ENCODE measurements around the gene DOCK11. TPM values are rescaled to one million over a fixed set of nuclear protein-coding genes. Genes with fewer than 3 reads are reported as not detected.

DOCK11 gene
- total RNA-seq, 1 donor from 2014 or later, result 5.8 TPM

DNA sequence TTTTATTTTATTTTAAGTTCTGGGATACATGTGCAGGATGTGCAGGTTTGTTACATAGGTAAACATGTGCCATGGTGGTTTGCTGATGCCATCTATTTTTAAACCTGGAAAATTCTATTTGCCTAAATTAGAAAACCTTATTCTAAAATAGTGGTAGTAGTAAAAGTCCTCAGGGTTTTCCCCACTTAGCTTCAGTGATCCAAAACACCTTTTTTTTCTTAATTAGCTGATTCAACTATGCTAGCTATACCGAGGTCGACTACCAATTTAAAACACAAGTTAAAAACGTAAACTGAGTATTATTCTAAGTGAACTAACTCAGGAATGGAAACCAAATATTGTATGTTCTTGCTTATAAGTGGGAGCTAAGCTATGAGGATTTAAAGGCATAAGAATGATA lies 161.8 kb downstream of the DOCK11 start:
- Mint-ChIP-seq H3K9me3 (ENCODE audit: low read depth) (peaks cover 22% of the 10 kb centered on the region), H3K36me3 (ENCODE audit: insufficient read depth) (peaks cover 4% of the 10 kb centered on the region), H3K4me3 (ENCODE audit: low read depth) (no peak overlapping the region), H3K4me1 (ENCODE audit: low read depth) (peaks cover 4% of the 10 kb centered on the region), H3K27me3 (no peaks in the 10 kb centered on the region), H3K27ac (no peak overlapping the region)
- TF ChIP-seq, protein P1, sequence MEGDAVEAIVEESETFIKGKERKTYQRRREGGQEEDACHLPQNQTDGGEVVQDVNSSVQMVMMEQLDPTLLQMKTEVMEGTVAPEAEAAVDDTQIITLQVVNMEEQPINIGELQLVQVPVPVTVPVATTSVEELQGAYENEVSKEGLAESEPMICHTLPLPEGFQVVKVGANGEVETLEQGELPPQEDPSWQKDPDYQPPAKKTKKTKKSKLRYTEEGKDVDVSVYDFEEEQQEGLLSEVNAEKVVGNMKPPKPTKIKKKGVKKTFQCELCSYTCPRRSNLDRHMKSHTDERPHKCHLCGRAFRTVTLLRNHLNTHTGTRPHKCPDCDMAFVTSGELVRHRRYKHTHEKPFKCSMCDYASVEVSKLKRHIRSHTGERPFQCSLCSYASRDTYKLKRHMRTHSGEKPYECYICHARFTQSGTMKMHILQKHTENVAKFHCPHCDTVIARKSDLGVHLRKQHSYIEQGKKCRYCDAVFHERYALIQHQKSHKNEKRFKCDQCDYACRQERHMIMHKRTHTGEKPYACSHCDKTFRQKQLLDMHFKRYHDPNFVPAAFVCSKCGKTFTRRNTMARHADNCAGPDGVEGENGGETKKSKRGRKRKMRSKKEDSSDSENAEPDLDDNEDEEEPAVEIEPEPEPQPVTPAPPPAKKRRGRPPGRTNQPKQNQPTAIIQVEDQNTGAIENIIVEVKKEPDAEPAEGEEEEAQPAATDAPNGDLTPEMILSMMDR (IDR thresholded peaks at IDR 0.05; ENCODE audit: unreplicated experiment), result no peak
- DNase-seq (ENCODE audit: low spot score, unreplicated experiment), result no peak

GRCh38 chrX:118660085-118660484 lies 164.5 kb downstream of the DOCK11 start:
- TF ChIP-seq, protein P1 (IDR thresholded peaks at IDR 0.05; ENCODE audit: unreplicated experiment), result no peak
- H3K4me1 Mint-ChIP-seq (ENCODE audit: low read depth), result no peaks in the 10 kb centered on the region
- no peaks in the 10 kb centered on the region for H3K27me3 Mint-ChIP-seq
- DNase-seq (ENCODE audit: low spot score, unreplicated experiment), result no peak
- no peak overlapping the region for H3K4me3 Mint-ChIP-seq (ENCODE audit: low read depth)
- H3K9me3 Mint-ChIP-seq (ENCODE audit: low read depth), result peaks cover 25% of the 10 kb centered on the region
- H3K27ac Mint-ChIP-seq, result no peak overlapping the region
- H3K36me3 Mint-ChIP-seq (ENCODE audit: insufficient read depth), result peaks cover 12% of the 10 kb centered on the region

- H3K36me3 Mint-ChIP-seq (ENCODE audit: insufficient read depth), result peaks cover 11% of the 10 kb centered on the region
- H3K4me3 Mint-ChIP-seq (ENCODE audit: low read depth), result no peak overlapping the region
- TF ChIP-seq, protein P1 (IDR thresholded peaks at IDR 0.05; ENCODE audit: unreplicated experiment), result no peak
- no peaks in the 10 kb centered on the region for H3K27me3 Mint-ChIP-seq
- peaks cover 23% of the 10 kb centered on the region for H3K9me3 Mint-ChIP-seq (ENCODE audit: low read depth)
- no peak for DNase-seq (ENCODE audit: low spot score, unreplicated experiment)
- peaks cover 2% of the 10 kb centered on the region for H3K4me1 Mint-ChIP-seq (ENCODE audit: low read depth)
- no peak overlapping the region for H3K27ac Mint-ChIP-seq
Measured at GRCh38 chrX:118665204-118665603, 169.6 kb downstream of the DOCK11 start.

DNA sequence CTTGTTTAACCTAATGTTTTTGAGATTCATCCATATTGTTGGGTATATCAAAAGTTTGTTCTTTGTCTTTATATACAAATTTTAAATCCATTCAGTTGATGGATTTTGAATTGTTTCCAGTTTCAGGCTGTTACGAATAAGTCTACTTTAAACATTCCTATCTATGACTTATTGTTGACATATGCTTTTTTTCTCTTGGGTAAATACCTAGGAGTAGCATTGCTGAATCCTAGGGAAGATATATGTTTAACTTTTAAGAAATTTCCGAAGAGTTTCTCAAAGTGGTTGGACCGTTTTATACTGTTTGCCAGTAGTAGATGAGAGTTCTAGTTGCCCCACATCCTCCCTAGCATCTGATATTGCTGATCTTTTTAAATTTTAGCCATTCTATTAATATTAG lies 170.9 kb downstream of the DOCK11 start:
- H3K27ac Mint-ChIP-seq, result no peak overlapping the region
- TF ChIP-seq, protein P1 (IDR thresholded peaks at IDR 0.05; ENCODE audit: unreplicated experiment), result no peak
- peaks cover 18% of the 10 kb centered on the region for H3K9me3 Mint-ChIP-seq (ENCODE audit: low read depth)
- H3K4me1 Mint-ChIP-seq (ENCODE audit: low read depth), result peaks cover 2% of the 10 kb centered on the region
- DNase-seq (ENCODE audit: low spot score, unreplicated experiment), result no peak
- no peaks in the 10 kb centered on the region for H3K27me3 Mint-ChIP-seq
- H3K4me3 Mint-ChIP-seq (ENCODE audit: low read depth), result no peak overlapping the region
- peaks cover 10% of the 10 kb centered on the region for H3K36me3 Mint-ChIP-seq (ENCODE audit: insufficient read depth)

- no peak for DNase-seq (ENCODE audit: low spot score, unreplicated experiment)
- H3K4me3 Mint-ChIP-seq (ENCODE audit: low read depth), result no peak overlapping the region
- H3K27me3 Mint-ChIP-seq, result no peaks in the 10 kb centered on the region
- TF ChIP-seq, protein P1 (IDR thresholded peaks at IDR 0.05; ENCODE audit: unreplicated experiment), result no peak
- peaks cover 2% of the 10 kb centered on the region for H3K4me1 Mint-ChIP-seq (ENCODE audit: low read depth)
- no peak overlapping the region for H3K27ac Mint-ChIP-seq
- peaks cover 7% of the 10 kb centered on the region for H3K36me3 Mint-ChIP-seq (ENCODE audit: insufficient read depth)
- H3K9me3 Mint-ChIP-seq (ENCODE audit: low read depth), result peaks cover 18% of the 10 kb centered on the region
Measured at GRCh38 chrX:118669435-118669834, 173.8 kb downstream of the DOCK11 start.

Measured in progenitor cell of endocrine pancreas (in vitro differentiated cells).